CD4-positive, alpha-beta T cell treated with Interleukin-2 at 100 ng/mL for 4 hours (primary cell): Measurements from ENCODE around the gene DOCK4.

ENCODE experiments used
- DNase-seq: peaks from one replicate; pipeline ENCODE4 v3.0.0-alpha.2; 2020; ENCODE audit warnings: low spot score

Gene DOCK4

GRCh38 chr7:112188257-112188656 is 17.9 kb downstream of the DOCK4 start:
- no peak for DNase-seq

- no peak for DNase-seq
Observed at GRCh38 chr7:112186300-112186699, 19.9 kb downstream of the DOCK4 start.

GRCh38 chr7:112185005-112185834 is 21.0 kb downstream of the DOCK4 start:
- DNase-seq, result no peak

GRCh38 chr7:112184455-112184854 is 21.7 kb downstream of the DOCK4 start:
- DNase-seq, result no peak

GRCh38 chr7:112183266-112183665 is 22.9 kb downstream of the DOCK4 start:
- no peak for DNase-seq

- no peak for DNase-seq
Observed at GRCh38 chr7:112182749-112183148, 23.4 kb downstream of the DOCK4 start.

GRCh38 chr7:112180223-112180622 is 26.0 kb downstream of the DOCK4 start:
- DNase-seq, result no peak

GRCh38 chr7:112176693-112177415 is 29.3 kb downstream of the DOCK4 start:
- no peak for DNase-seq

- no peak for DNase-seq
Observed at GRCh38 chr7:112176241-112176640, 30.0 kb downstream of the DOCK4 start.

GRCh38 chr7:112174192-112174591 is 32.0 kb downstream of the DOCK4 start:
- no peak for DNase-seq

- DNase-seq, result no peak
Observed at GRCh38 chr7:112173568-112173905, 32.7 kb downstream of the DOCK4 start.

GRCh38 chr7:112172870-112173567 is 33.2 kb downstream of the DOCK4 start:
- DNase-seq, result no peak

- DNase-seq, result no peak
Observed at GRCh38 chr7:112171673-112172072, 34.5 kb downstream of the DOCK4 start.

- DNase-seq, result no peak
Observed at GRCh38 chr7:112168915-112169314, 37.3 kb downstream of the DOCK4 start.

- no peak for DNase-seq
Observed at GRCh38 chr7:112167147-112167546, 39.1 kb downstream of the DOCK4 start.

GRCh38 chr7:112162784-112163506 is 43.3 kb downstream of the DOCK4 start:
- no peak for DNase-seq

- no peak for DNase-seq
Observed at GRCh38 chr7:112162142-112162766, 43.9 kb downstream of the DOCK4 start.

GRCh38 chr7:112161253-112162141 is 44.7 kb downstream of the DOCK4 start:
- DNase-seq, result no peak

- no peak for DNase-seq
Observed at GRCh38 chr7:112160771-112161150, 45.4 kb downstream of the DOCK4 start.

GRCh38 chr7:112160130-112160770 is 45.9 kb downstream of the DOCK4 start:
- DNase-seq, result no peak
